K562 (cell line): ENCODE data around the gene TMEM126B. TPM values are rescaled to one million over a fixed set of nuclear protein-coding genes. Genes with fewer than 3 reads are reported as not detected.
A peak's percentile ranks its signal among the peaks of the same experiment; 100 is the strongest.

Experiments used
- BRD4 ChIP-seq: fragments of 200-600 bp; sonication (generic); IDR thresholded peaks from 2 replicates; pipeline ENCODE4 v1.6.1; 2017; ENCODE audit warnings: inconsistent platforms
- CSDE1 ChIP-seq, 2 experiments: fragments of 450-650 bp; IDR thresholded peaks; 2 replicates each; pipeline ENCODE4 v1.6.1; 2016; ENCODE audit warnings: mild to moderate bottlenecking in 1 of 2
- DEAF1 ChIP-seq: fragments of 450-650 bp; formaldehyde crosslinking; IDR thresholded peaks from 2 replicates; pipeline ENCODE4 v1.4.0; 2020; ENCODE audit warnings: mild to moderate bottlenecking, moderate library complexity
- DPF2 ChIP-seq: fragments of 450-650 bp; IDR thresholded peaks from 2 replicates; pipeline ENCODE4 v1.6.1; 2016
- EGR1 ChIP-seq: fragments of 450-650 bp; conservative IDR thresholded peaks from 2 replicates; pipeline ENCODE4 v1.6.1; 2017; ENCODE audit warnings: mild to moderate bottlenecking
- HDAC1 ChIP-seq, 2 experiments: fragments of 450-650 bp; IDR thresholded peaks; 2 replicates each; pipeline ENCODE4 v1.6.1; 2016 to 2017; ENCODE audit warnings: inconsistent platforms in 1 of 2, mild to moderate bottlenecking in 1 of 2, moderate library complexity in 1 of 2
- KDM1A ChIP-seq, 2 experiments: fragments of 450-650 bp; IDR thresholded peaks; 2 replicates each; pipeline ENCODE4 v1.6.1; 2016; ENCODE audit warnings: mild to moderate bottlenecking in 2 of 2
- MYC ChIP-seq, 2 experiments: fragments of 250-450 bp in 1 of 2; sonication (Bioruptor Pico) in 1 of 2; IDR thresholded peaks; 2 replicates each; pipeline versions ENCODE4 v1.5.1 to v1.6.1; 2012 to 2021; ENCODE audit warnings: low read depth in 2 of 2, borderline replicate concordance in 1 of 2, improper control_type of control experiment in 1 of 2, low read length in 1 of 2, mild to moderate bottlenecking in 1 of 2, moderate library complexity in 1 of 2
- SAP30 ChIP-seq: fragments of 200-600 bp; sonication (generic); IDR thresholded peaks from 2 replicates; pipeline ENCODE4 v1.6.1; 2012; ENCODE audit warnings: borderline replicate concordance, low read depth, mild to moderate bottlenecking, moderate library complexity, low read length, control low read depth, inconsistent platforms; ENCODE audit not compliant: insufficient read depth, poor library complexity, severe bottlenecking
- SIN3A ChIP-seq, 2 experiments: fragments of 150-350 bp in 1 of 2; IDR thresholded peaks; 2 replicates each; pipeline ENCODE4 v1.6.1; 2011 to 2016; ENCODE audit warnings: borderline replicate concordance in 2 of 2, low read depth in 2 of 2, low read length in 2 of 2, mild to moderate bottlenecking in 2 of 2, moderate library complexity in 2 of 2; ENCODE audit not compliant: control insufficient read depth in 1 of 2
- ZBTB17 ChIP-seq: fragments of 450-650 bp; formaldehyde crosslinking; IDR thresholded peaks from 2 replicates; pipeline ENCODE4 v1.4.0; 2020; ENCODE audit warnings: mild to moderate bottlenecking
- ZFP36 ChIP-seq: fragments of 150-350 bp; IDR thresholded peaks from 2 replicates; pipeline ENCODE4 v1.6.1; 2018; ENCODE audit warnings: low read length, low read depth; ENCODE audit not compliant: partially characterized antibody
- ZNF318 ChIP-seq, 2 experiments: fragments of 450-650 bp; IDR thresholded peaks; 2 replicates each; pipeline ENCODE4 v1.6.1; 2016; ENCODE audit warnings: mild to moderate bottlenecking in 2 of 2, borderline replicate concordance in 1 of 2, low read depth in 1 of 2, moderate library complexity in 1 of 2
- polyA plus RNA-seq, 8 experiments: library from polyadenylated mRNA; depleted of rRNA in 4 of 8; stranded (reverse) in 5 of 8; unstranded in 3 of 8; fragments of >200 nt; fragmentation: Nextera tagmentation in 2 of 8; fragmentation: Illumina TruSeq in 1 of 8; extraction: Ambion mirVana in 2 of 8; extraction: Trizol in 1 of 8; gene quantifications; 2 replicates each; pipeline versions ENCODE4 v1.2.1 to v1.2.3, GENCODE V29; 2011 to 2014; ENCODE audit warnings: inconsistent platforms in 1 of 8, missing spikeins in 1 of 8
- total RNA-seq, 7 experiments: library from RNA; depleted of rRNA in 6 of 7; stranded (reverse); fragments of >200 nt in 6 of 7; fragmentation: Illumina TruSeq in 2 of 7; extraction: Trizol in 2 of 7; gene quantifications; 2 replicates each; pipeline versions ENCODE4 v1.2.1 to v1.2.3, GENCODE V29; 2011 to 2021; ENCODE audit warnings: low replicate concordance in 1 of 7
- TF ChIP-seq, protein P1 (sequence below), 2 experiments: fragments of 450-650 bp; conservative IDR thresholded peaks; 2 replicates each; pipeline ENCODE4 v1.6.1; 2017; ENCODE audit warnings: mild to moderate bottlenecking in 2 of 2, moderate library complexity in 2 of 2

Gene TMEM126B
- total and polyA plus RNA-seq, 9 of the 15 experiments (the other 6 are each of a cell fraction or from before 2014, with no cell fraction given) = 85.5 to 226 (median 164) TPM

- TF ChIP-seq MYC (IDR thresholded peaks at IDR 0.05; ENCODE audit: low read depth, low read length) (peak; percentile 56), MYC (CRISPR knock-in tag; IDR thresholded peaks at IDR 0.05; ENCODE audit: borderline replicate concordance, low read depth) (no peak), DPF2 (0 out of 2 replicates have a peak, but pooled peaks have one; percentile 32), SAP30 (no peak), BRD4 (0 out of 2 replicates have a peak, but pooled peaks have one; percentile 26), ZFP36 (peak; percentile 97), HDAC1 (IDR thresholded peaks at IDR 0.05) (peak in 1 of 2 experiments; percentile 57; a peak in 1 of 4 replicates), KDM1A (IDR thresholded peaks at IDR 0.05) (0 out of 4 replicates have a peak, but pooled peaks have one; percentile 8 to 15), ZNF318 (IDR thresholded peaks at IDR 0.05; ENCODE audit: borderline replicate concordance in 1 of 2, low read depth in 1 of 2) (0 out of 4 replicates have a peak, but pooled peaks of 1 of the 2 experiments have one; percentile 36), ZBTB17 (0 out of 2 replicates have a peak, but pooled peaks have one; percentile 4), SIN3A (IDR thresholded peaks at IDR 0.05; ENCODE audit: borderline replicate concordance in 2 of 2, control insufficient read depth in 1 of 2, low read depth in 2 of 2, low read length in 2 of 2) (peak in 1 of 2 experiments; percentile 15; a peak in 1 of 4 replicates), EGR1 (0 out of 2 replicates have a peak, but pooled peaks have one; percentile 27), CSDE1 (IDR thresholded peaks at IDR 0.05) (0 out of 4 replicates have a peak, but pooled peaks of 1 of the 2 experiments have one; percentile 18), DEAF1 (CRISPR knock-in tag) (no peak)
- TF ChIP-seq, protein P1, sequence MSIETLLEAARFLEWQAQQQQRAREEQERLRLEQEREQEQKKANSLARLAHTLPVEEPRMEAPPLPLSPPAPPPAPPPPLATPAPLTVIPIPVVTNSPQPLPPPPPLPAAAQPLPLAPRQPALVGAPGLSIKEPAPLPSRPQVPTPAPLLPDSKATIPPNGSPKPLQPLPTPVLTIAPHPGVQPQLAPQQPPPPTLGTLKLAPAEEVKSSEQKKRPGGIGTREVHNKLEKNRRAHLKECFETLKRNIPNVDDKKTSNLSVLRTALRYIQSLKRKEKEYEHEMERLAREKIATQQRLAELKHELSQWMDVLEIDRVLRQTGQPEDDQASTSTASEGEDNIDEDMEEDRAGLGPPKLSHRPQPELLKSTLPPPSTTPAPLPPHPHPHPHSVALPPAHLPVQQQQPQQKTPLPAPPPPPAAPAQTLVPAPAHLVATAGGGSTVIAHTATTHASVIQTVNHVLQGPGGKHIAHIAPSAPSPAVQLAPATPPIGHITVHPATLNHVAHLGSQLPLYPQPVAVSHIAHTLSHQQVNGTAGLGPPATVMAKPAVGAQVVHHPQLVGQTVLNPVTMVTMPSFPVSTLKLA (conservative IDR thresholded peaks at IDR 0.05) = peak; percentile 74 to 75
Observed at GRCh38 chr11:85628771-85629341, 463 bp downstream of the TMEM126B start (continued).
